ENCODE data around the gene TTC3. TPM values are rescaled to one million over a fixed set of nuclear protein-coding genes. Genes with fewer than 3 reads are reported as not detected.
A peak's percentile ranks its signal among the peaks of the same experiment; 100 is the strongest.

Gene TTC3
- total RNA-seq, 1 donor from 2014 or later, result 223 TPM

DNA sequence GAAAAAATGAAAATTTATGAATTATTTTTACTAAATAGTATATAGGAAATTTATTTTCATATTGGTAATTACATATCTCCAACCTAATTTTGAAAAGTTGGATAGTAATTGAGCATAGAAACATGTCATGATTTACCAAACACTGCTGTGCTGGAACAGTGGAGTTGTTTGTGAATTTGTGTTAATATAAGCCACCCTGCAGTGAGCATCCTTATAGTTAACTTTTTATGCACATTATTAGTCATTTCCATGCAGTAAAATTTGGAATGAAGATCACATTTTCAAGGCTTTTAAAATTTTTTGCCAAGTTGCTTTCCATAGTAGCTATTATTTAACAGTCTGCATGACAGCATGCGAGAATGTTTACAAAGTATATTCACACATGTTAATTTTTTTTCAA, 115.8 kb downstream of the TTC3 start:
- H3K27ac Mint-ChIP-seq (ENCODE audit: unreplicated experiment), result no peak overlapping the region
- Histone ChIP-seq H3K36me3 (ENCODE audit: insufficient read depth, low read length) (peaks cover 52% of the 10 kb centered on the region), H3K27ac (ENCODE audit: low read depth, low read length) (no peak overlapping the region), H3K9me3 (ENCODE audit: insufficient read depth, low read depth, low read length) (no peaks in the 10 kb centered on the region), H3K4me1 (ENCODE audit: insufficient read depth, low read length) (no peaks in the 10 kb centered on the region), H3K4me3 (ENCODE audit: insufficient read depth, low read depth, low read length) (no peak overlapping the region), H3K9ac (ENCODE audit: low read length) (no peak overlapping the region), H3K27me3 (ENCODE audit: insufficient read depth, low read length) (no peaks in the 10 kb centered on the region), H2AFZ (ENCODE audit: low read depth, low read length) (no peak overlapping the region), H3K79me2 (ENCODE audit: insufficient read depth, low read length) (peaks cover 7% of the 10 kb centered on the region), H4K20me1 (ENCODE audit: insufficient read depth, low read length) (peaks cover 40% of the 10 kb centered on the region), H3K4me2 (ENCODE audit: low read length) (no peak overlapping the region)
- TF ChIP-seq, protein P1, sequence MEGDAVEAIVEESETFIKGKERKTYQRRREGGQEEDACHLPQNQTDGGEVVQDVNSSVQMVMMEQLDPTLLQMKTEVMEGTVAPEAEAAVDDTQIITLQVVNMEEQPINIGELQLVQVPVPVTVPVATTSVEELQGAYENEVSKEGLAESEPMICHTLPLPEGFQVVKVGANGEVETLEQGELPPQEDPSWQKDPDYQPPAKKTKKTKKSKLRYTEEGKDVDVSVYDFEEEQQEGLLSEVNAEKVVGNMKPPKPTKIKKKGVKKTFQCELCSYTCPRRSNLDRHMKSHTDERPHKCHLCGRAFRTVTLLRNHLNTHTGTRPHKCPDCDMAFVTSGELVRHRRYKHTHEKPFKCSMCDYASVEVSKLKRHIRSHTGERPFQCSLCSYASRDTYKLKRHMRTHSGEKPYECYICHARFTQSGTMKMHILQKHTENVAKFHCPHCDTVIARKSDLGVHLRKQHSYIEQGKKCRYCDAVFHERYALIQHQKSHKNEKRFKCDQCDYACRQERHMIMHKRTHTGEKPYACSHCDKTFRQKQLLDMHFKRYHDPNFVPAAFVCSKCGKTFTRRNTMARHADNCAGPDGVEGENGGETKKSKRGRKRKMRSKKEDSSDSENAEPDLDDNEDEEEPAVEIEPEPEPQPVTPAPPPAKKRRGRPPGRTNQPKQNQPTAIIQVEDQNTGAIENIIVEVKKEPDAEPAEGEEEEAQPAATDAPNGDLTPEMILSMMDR (IDR thresholded peaks at IDR 0.05; ENCODE audit: insufficient read depth, low read depth, low read length), result no peak
- no peak for TF ChIP-seq EZH2 (IDR thresholded peaks at IDR 0.05; ENCODE audit: insufficient read depth, low read length)
- peaks cover 14% of the 10 kb centered on the region for H3K36me3 Mint-ChIP-seq (ENCODE audit: low read depth, unreplicated experiment)
- H3K9me3 Mint-ChIP-seq (ENCODE audit: unreplicated experiment), result peaks cover 2% of the 10 kb centered on the region
- no peaks in the 10 kb centered on the region for H3K4me1 Mint-ChIP-seq (ENCODE audit: low read depth, unreplicated experiment)
- FAIRE-seq, result no peak
- no peaks in the 10 kb centered on the region for H3K27me3 Mint-ChIP-seq (ENCODE audit: low read depth, unreplicated experiment)
- no peak for DNase-seq (ENCODE audit: low read depth)
- H3K4me3 Mint-ChIP-seq (ENCODE audit: unreplicated experiment), result no peak overlapping the region

DNA sequence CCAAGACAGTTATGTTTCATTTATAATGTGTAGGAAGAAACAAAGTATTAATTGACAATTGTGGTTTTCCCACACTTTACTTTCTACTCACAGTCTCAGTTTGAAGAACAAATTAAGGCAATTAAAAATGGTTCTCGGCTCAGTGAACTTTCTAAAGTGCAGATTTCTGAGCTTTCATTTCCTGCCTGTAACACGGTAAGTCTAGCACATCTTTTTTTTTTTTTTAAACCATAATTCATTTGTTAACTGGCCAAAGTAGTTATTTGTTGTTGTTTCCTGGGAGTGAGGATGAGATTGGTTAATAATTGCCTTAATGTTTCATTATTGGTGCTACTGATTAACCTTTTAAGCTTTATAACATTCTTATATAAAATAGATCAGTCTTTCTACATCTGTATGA, 119.0 kb downstream of the TTC3 start:
- H3K79me2 ChIP-seq (ENCODE audit: insufficient read depth, low read length), result peaks cover 6% of the 10 kb centered on the region
- H2AFZ ChIP-seq (ENCODE audit: low read depth, low read length), result no peak overlapping the region
- no peaks in the 10 kb centered on the region for H3K4me1 ChIP-seq (ENCODE audit: insufficient read depth, low read length)
- no peak for DNase-seq (ENCODE audit: low read depth)
- FAIRE-seq, result peak; percentile 69
- H3K36me3 ChIP-seq (ENCODE audit: insufficient read depth, low read length), result peaks cover 63% of the 10 kb centered on the region
- Mint-ChIP-seq H3K9me3 (ENCODE audit: unreplicated experiment) (peaks cover 2% of the 10 kb centered on the region), H3K27ac (ENCODE audit: unreplicated experiment) (no peak overlapping the region), H3K4me3 (ENCODE audit: unreplicated experiment) (no peak overlapping the region), H3K4me1 (ENCODE audit: low read depth, unreplicated experiment) (no peaks in the 10 kb centered on the region), H3K36me3 (ENCODE audit: low read depth, unreplicated experiment) (peaks cover 21% of the 10 kb centered on the region), H3K27me3 (ENCODE audit: low read depth, unreplicated experiment) (no peaks in the 10 kb centered on the region)
- H4K20me1 ChIP-seq (ENCODE audit: insufficient read depth, low read length), result peaks cover 40% of the 10 kb centered on the region
- no peaks in the 10 kb centered on the region for H3K9me3 ChIP-seq (ENCODE audit: insufficient read depth, low read depth, low read length)
- TF ChIP-seq, protein P1 (IDR thresholded peaks at IDR 0.05; ENCODE audit: insufficient read depth, low read depth, low read length), result no peak
- TF ChIP-seq EZH2 (IDR thresholded peaks at IDR 0.05; ENCODE audit: insufficient read depth, low read length), result no peak
- H3K4me2 ChIP-seq (ENCODE audit: low read length), result no peak overlapping the region
- H3K4me3 ChIP-seq (ENCODE audit: insufficient read depth, low read depth, low read length), result no peak overlapping the region
- H3K27me3 ChIP-seq (ENCODE audit: insufficient read depth, low read length), result no peaks in the 10 kb centered on the region
- no peak overlapping the region for H3K27ac ChIP-seq (ENCODE audit: low read depth, low read length)
- no peak overlapping the region for H3K9ac ChIP-seq (ENCODE audit: low read length)

DNA sequence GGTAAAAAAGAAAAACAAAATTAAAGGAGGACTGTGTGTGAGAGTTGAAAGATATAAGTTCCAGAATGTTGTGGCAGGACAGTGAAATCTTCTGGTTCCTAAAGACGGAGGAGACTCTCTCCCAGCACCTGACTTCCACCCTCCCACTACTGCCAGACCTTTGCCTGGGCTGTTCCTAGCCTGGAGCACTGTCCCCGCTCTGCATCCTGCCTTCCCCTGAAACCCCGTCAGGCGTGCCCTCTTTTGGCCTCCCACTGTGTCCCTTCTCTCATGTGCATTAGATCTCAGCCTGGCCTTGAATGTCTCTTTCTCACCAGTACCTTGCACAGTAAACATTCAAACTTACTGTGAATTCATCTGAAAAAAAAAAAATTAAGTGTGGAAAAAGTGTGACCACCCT, 120.0 kb downstream of the TTC3 start:
- H3K79me2 ChIP-seq (ENCODE audit: insufficient read depth, low read length), result peaks cover 6% of the 10 kb centered on the region
- no peak for TF ChIP-seq EZH2 (IDR thresholded peaks at IDR 0.05; ENCODE audit: insufficient read depth, low read length)
- no peak overlapping the region for H2AFZ ChIP-seq (ENCODE audit: low read depth, low read length)
- H3K4me3 ChIP-seq (ENCODE audit: insufficient read depth, low read depth, low read length), result no peak overlapping the region
- H3K36me3 ChIP-seq (ENCODE audit: insufficient read depth, low read length), result peaks cover 58% of the 10 kb centered on the region
- no peak overlapping the region for H3K9ac ChIP-seq (ENCODE audit: low read length)
- no peaks in the 10 kb centered on the region for H3K9me3 ChIP-seq (ENCODE audit: insufficient read depth, low read depth, low read length)
- peaks cover 31% of the 10 kb centered on the region for H4K20me1 ChIP-seq (ENCODE audit: insufficient read depth, low read length)
- H3K27me3 ChIP-seq (ENCODE audit: insufficient read depth, low read length), result no peaks in the 10 kb centered on the region
- Mint-ChIP-seq H3K27ac (ENCODE audit: unreplicated experiment) (no peak overlapping the region), H3K4me1 (ENCODE audit: low read depth, unreplicated experiment) (peaks cover 1% of the 10 kb centered on the region), H3K4me3 (ENCODE audit: unreplicated experiment) (no peak overlapping the region), H3K36me3 (ENCODE audit: low read depth, unreplicated experiment) (peaks cover 23% of the 10 kb centered on the region), H3K27me3 (ENCODE audit: low read depth, unreplicated experiment) (no peaks in the 10 kb centered on the region), H3K9me3 (ENCODE audit: unreplicated experiment) (peaks cover 2% of the 10 kb centered on the region)
- H3K4me2 ChIP-seq (ENCODE audit: low read length), result no peak overlapping the region
- DNase-seq (ENCODE audit: low read depth), result no peak
- H3K4me1 ChIP-seq (ENCODE audit: insufficient read depth, low read length), result peaks cover under 1% of the 10 kb centered on the region
- H3K27ac ChIP-seq (ENCODE audit: low read depth, low read length), result no peak overlapping the region
- no peak for FAIRE-seq
